ENCODE measurements around the gene SHF. TPM values are rescaled to one million over a fixed set of nuclear protein-coding genes. Genes with fewer than 3 reads are reported as not detected.

The SHF gene
- total and polyA plus RNA-seq, 2 donors (not counting 1 experiment from before 2014, with no cell fraction given) = 0.85 to 3.3 TPM

- no peaks in the 10 kb centered on the region for H3K9me3 ChIP-seq (ENCODE audit: control insufficient read depth, insufficient read depth, low read depth, low read length)
- H3K27me3 ChIP-seq (ENCODE audit: control insufficient read depth, insufficient read depth, low read length) = no peaks in the 10 kb centered on the region
- no peaks in the 10 kb centered on the region for H3K36me3 ChIP-seq (ENCODE audit: control insufficient read depth, insufficient read depth, low read length)
- H3K4me2 ChIP-seq (ENCODE audit: extremely low read depth, insufficient read depth, low read length) = no peak overlapping the region
- no peak overlapping the region for H3K4me3 ChIP-seq (replicated peaks in 1 of 4; ENCODE audit: control extremely low read depth in 1 of 4, insufficient read depth in 1 of 4, low read depth in 3 of 4, low read length in 4 of 4)
- no peaks in the 10 kb centered on the region for H3K4me1 ChIP-seq (ENCODE audit: control insufficient read depth, extremely low read depth, insufficient read depth, low read length)
- H2AFZ ChIP-seq (ENCODE audit: low read length) = no peak overlapping the region
- no peak for TF ChIP-seq CTCF (conservative IDR thresholded peaks at IDR 0.05 in 1 of 2, IDR thresholded peaks at IDR 0.05 in 1 of 2; ENCODE audit: low read depth in 1 of 2, low read length in 2 of 2)
- TF ChIP-seq EZH2 (IDR thresholded peaks at IDR 0.05; ENCODE audit: low read length, missing control alignments) = no peak
- H3K27ac ChIP-seq (ENCODE audit: insufficient read depth, low read length) = no peak overlapping the region
- no peaks in the 10 kb centered on the region for H4K20me1 ChIP-seq (ENCODE audit: control insufficient read depth, extremely low read depth, insufficient read depth, low read length)
- no peak for DNase-seq (ENCODE audit: low read depth in 2 of 2)
- H3K9ac ChIP-seq (ENCODE audit: insufficient read depth, low read length) = no peak overlapping the region
- H3K79me2 ChIP-seq (ENCODE audit: control insufficient read depth, insufficient read depth, low read length) = no peaks in the 10 kb centered on the region
These were observed 17.9 kb downstream of the SHF start for GRCh38 chr15:45169608-45170480.

- Histone ChIP-seq H3K4me1 (ENCODE audit: control insufficient read depth, extremely low read depth, insufficient read depth, low read length) (no peaks in the 10 kb centered on the region), H3K27me3 (ENCODE audit: control insufficient read depth, insufficient read depth, low read length) (no peaks in the 10 kb centered on the region), H4K20me1 (ENCODE audit: control insufficient read depth, extremely low read depth, insufficient read depth, low read length) (no peaks in the 10 kb centered on the region), H3K4me2 (ENCODE audit: extremely low read depth, insufficient read depth, low read length) (no peak overlapping the region), H3K4me3 (replicated peaks in 1 of 4; ENCODE audit: control extremely low read depth in 1 of 4, insufficient read depth in 1 of 4, low read depth in 3 of 4, low read length in 4 of 4) (no peak overlapping the region), H3K79me2 (ENCODE audit: control insufficient read depth, insufficient read depth, low read length) (no peaks in the 10 kb centered on the region), H3K9ac (ENCODE audit: insufficient read depth, low read length) (no peak overlapping the region), H3K36me3 (ENCODE audit: control insufficient read depth, insufficient read depth, low read length) (no peaks in the 10 kb centered on the region), H3K27ac (ENCODE audit: insufficient read depth, low read length) (no peak overlapping the region), H3K9me3 (ENCODE audit: control insufficient read depth, insufficient read depth, low read depth, low read length) (no peaks in the 10 kb centered on the region), H2AFZ (ENCODE audit: low read length) (no peak overlapping the region)
- TF ChIP-seq EZH2 (IDR thresholded peaks at IDR 0.05; ENCODE audit: low read length, missing control alignments) (no peak), CTCF (conservative IDR thresholded peaks at IDR 0.05 in 1 of 2, IDR thresholded peaks at IDR 0.05 in 1 of 2; ENCODE audit: low read depth in 1 of 2, low read length in 2 of 2) (no peak)
- no peak for DNase-seq (ENCODE audit: low read depth in 2 of 2)
These were observed 18.8 kb downstream of the SHF start for GRCh38 chr15:45168751-45169551.

GRCh38 chr15:45168286-45168685 is 19.5 kb downstream of the SHF start:
- no peaks in the 10 kb centered on the region for H3K27me3 ChIP-seq (ENCODE audit: control insufficient read depth, insufficient read depth, low read length)
- H3K9me3 ChIP-seq (ENCODE audit: control insufficient read depth, insufficient read depth, low read depth, low read length) = no peaks in the 10 kb centered on the region
- H3K79me2 ChIP-seq (ENCODE audit: control insufficient read depth, insufficient read depth, low read length) = no peaks in the 10 kb centered on the region
- no peak overlapping the region for H3K4me3 ChIP-seq (replicated peaks in 1 of 4; ENCODE audit: control extremely low read depth in 1 of 4, insufficient read depth in 1 of 4, low read depth in 3 of 4, low read length in 4 of 4)
- H3K4me2 ChIP-seq (ENCODE audit: extremely low read depth, insufficient read depth, low read length) = no peak overlapping the region
- peaks cover 3% of the 10 kb centered on the region for H3K4me1 ChIP-seq (ENCODE audit: control insufficient read depth, extremely low read depth, insufficient read depth, low read length)
- no peak overlapping the region for H2AFZ ChIP-seq (ENCODE audit: low read length)
- H3K36me3 ChIP-seq (ENCODE audit: control insufficient read depth, insufficient read depth, low read length) = no peaks in the 10 kb centered on the region
- no peak overlapping the region for H3K9ac ChIP-seq (ENCODE audit: insufficient read depth, low read length)
- TF ChIP-seq EZH2 (IDR thresholded peaks at IDR 0.05; ENCODE audit: low read length, missing control alignments) (no peak), CTCF (conservative IDR thresholded peaks at IDR 0.05 in 1 of 2, IDR thresholded peaks at IDR 0.05 in 1 of 2; ENCODE audit: low read depth in 1 of 2, low read length in 2 of 2) (no peak)
- H3K27ac ChIP-seq (ENCODE audit: insufficient read depth, low read length) = no peak overlapping the region
- no peaks in the 10 kb centered on the region for H4K20me1 ChIP-seq (ENCODE audit: control insufficient read depth, extremely low read depth, insufficient read depth, low read length)
- no peak for DNase-seq (ENCODE audit: low read depth in 2 of 2)
